B cell (primary cell): ENCODE measurements around the gene FAM151A. TPM values are rescaled to one million over a fixed set of nuclear protein-coding genes. Genes with fewer than 3 reads are reported as not detected.

ENCODE experiments used
- ATAC-seq: fragments of 200-7000 bp; cut with Tn5 transposase; one replicate; pipeline ENCODE4 v1.10.0; 2021; ENCODE audit warnings: low read depth, mild to moderate bottlenecking, moderate number of reproducible peaks, moderate library complexity
- CTCF ChIA-PET: fragments of 350-600 bp; sonication (Branson Sonifier 250); formaldehyde crosslinking; loops from one replicate; lab custom pipeline; 2021; ENCODE audit warnings: antibody characterized with exemption, inconsistent platforms; lab: Charles Lee
- POLR2A ChIA-PET: fragments of 350-600 bp; sonication (Branson Sonifier 250); formaldehyde crosslinking; loops from one replicate; lab custom pipeline; 2021; ENCODE audit warnings: antibody characterized with exemption; lab: Charles Lee
- DNase-seq: peaks from one replicate; pipeline ENCODE4 v3.0.0; 2013
- H2AFZ ChIP-seq: 2 replicates; pipeline ENCODE4 v1.6.1; 2012; ENCODE audit warnings: mild to moderate bottlenecking, low read depth, low read length; ENCODE audit not compliant: insufficient read depth, poor library complexity, severe bottlenecking
- H3K27ac ChIP-seq, 2 donors: 1 replicate in 1 of 2; 2 replicates in 1 of 2; pipeline ENCODE4 v1.5.1; 2012 to 2013; ENCODE audit warnings: low read length in 2 of 2, mild to moderate bottlenecking in 2 of 2, moderate library complexity in 1 of 2
- H3K27me3 ChIP-seq, 4 experiments: fragments of 200-600 bp in 1 of 4; sonication (generic) in 1 of 4; replicated peaks in 1 of 4; 1 replicate in 2 of 4; 2 replicates in 2 of 4; pipeline versions ENCODE4 v1.6.1 to v1.7.0; 2013 to 2016; ENCODE audit warnings: low read length in 3 of 4, mild to moderate bottlenecking in 2 of 4, mixed read lengths in 1 of 4, moderate library complexity in 1 of 4; ENCODE audit not compliant: insufficient read depth in 4 of 4, control insufficient read depth in 3 of 4; ENCODE audit errors: control extremely low read depth in 1 of 4
- H3K36me3 ChIP-seq, 2 experiments: replicated peaks in 1 of 2; 1 replicate in 1 of 2; 2 replicates in 1 of 2; pipeline versions ENCODE4 v1.6.1 to v1.7.1; 2013; ENCODE audit warnings: low read length in 1 of 2; ENCODE audit not compliant: insufficient read depth in 2 of 2, control insufficient read depth in 1 of 2; ENCODE audit errors: control extremely low read depth in 1 of 2, extremely low read depth in 1 of 2
- H3K4me1 ChIP-seq, 2 donors: fragments of 200-600 bp in 1 of 2; sonication (generic) in 1 of 2; 1 replicate in 1 of 2; 2 replicates in 1 of 2; pipeline versions ENCODE4 v1.5.1 to v1.6.1; 2013 to 2017; ENCODE audit warnings: low read length in 2 of 2; ENCODE audit not compliant: control insufficient read depth in 2 of 2, insufficient read depth in 2 of 2
- H3K4me2 ChIP-seq: replicated peaks from 2 replicates; pipeline ENCODE3; 2012; ENCODE audit warnings: mild to moderate bottlenecking, low read depth, low read length; ENCODE audit not compliant: poor library complexity, severe bottlenecking
- H3K4me3 ChIP-seq, 5 experiments: fragments of 200-600 bp in 1 of 5; sonication (generic) in 1 of 5; 1 replicate in 3 of 5; 2 replicates in 2 of 5; pipeline versions ENCODE4 v1.5.1 to v1.7.0; 2011 to 2016; ENCODE audit warnings: low read length in 4 of 5, mild to moderate bottlenecking in 4 of 5, low read depth in 2 of 5, control low read depth in 1 of 5, moderate library complexity in 1 of 5; ENCODE audit not compliant: insufficient read depth in 1 of 5; ENCODE audit errors: control extremely low read depth in 1 of 5, extremely low read depth in 1 of 5
- H3K79me2 ChIP-seq: fragments of 200-600 bp; sonication (generic); one replicate; pipeline ENCODE4 v1.6.0; 2016; ENCODE audit warnings: low read length; ENCODE audit not compliant: control insufficient read depth, insufficient read depth
- H3K9ac ChIP-seq: fragments of 200-600 bp; sonication (generic); 2 replicates; pipeline ENCODE4 v1.6.1; 2017; ENCODE audit warnings: mild to moderate bottlenecking, low read length, moderate library complexity
- H3K9me3 ChIP-seq, 3 donors: one replicate each; pipeline versions ENCODE4 v1.6.1 to v1.7.1; 2013; ENCODE audit warnings: low read length in 2 of 3; ENCODE audit not compliant: control insufficient read depth in 2 of 3, insufficient read depth in 1 of 3; ENCODE audit errors: control extremely low read depth in 1 of 3
- H4K20me1 ChIP-seq: 2 replicates; pipeline ENCODE4 v1.6.0; 2012; ENCODE audit warnings: mild to moderate bottlenecking, low read length; ENCODE audit not compliant: insufficient read depth, control insufficient read depth, poor library complexity, severe bottlenecking
- H3K27ac Mint-ChIP-seq: one replicate; pipeline ENCODE4 v1.8.0; 2021; ENCODE audit warnings: mixed read lengths
- H3K27me3 Mint-ChIP-seq: one replicate; pipeline ENCODE4 v1.8.0; 2021; ENCODE audit warnings: mixed read lengths
- H3K4me1 Mint-ChIP-seq: one replicate; pipeline ENCODE4 v1.8.0; 2021; ENCODE audit warnings: mixed read lengths
- H3K4me3 Mint-ChIP-seq: one replicate; pipeline ENCODE4 v1.8.0; 2021; ENCODE audit warnings: mixed read lengths
- H3K9me3 Mint-ChIP-seq: one replicate; pipeline ENCODE4 v1.8.0; 2022; ENCODE audit warnings: mixed read lengths; ENCODE audit not compliant: insufficient read depth
- CTCF ChIP-seq: fragments of 200-600 bp; IDR thresholded peaks from one replicate; pipeline ENCODE4 v1.8.0; 2022; ENCODE audit warnings: antibody characterized with exemption, mild to moderate bottlenecking
- EZH2 ChIP-seq: IDR thresholded peaks from 2 replicates; pipeline ENCODE4 v1.6.1; 2012; ENCODE audit warnings: borderline replicate concordance, low read depth, mild to moderate bottlenecking, moderate library complexity, low read length; ENCODE audit not compliant: insufficient read depth, poor library complexity, severe bottlenecking
- WGBS: methylation state at CpG from one replicate; pipeline ENCODE4 v1.1.5; 2013; ENCODE audit warnings: missing lambda C conversion rate; ENCODE audit not compliant: insufficient coverage; 5-methylcytosine and 5-hydroxymethylcytosine counted together
- intact Hi-C: fragments of 100-400 bp; cut with micrococcal nuclease; formaldehyde crosslinking; loops from one replicate; pipeline ENCODE4 v1.10.0; 2022
- polyA plus RNA-seq: library from polyadenylated mRNA; depleted of rRNA; stranded (reverse); fragments of >200 nt; gene quantifications from 2 replicates; pipeline ENCODE4 v1.2.3, GENCODE V29; 2012
- total RNA-seq, 2 donors: library from RNA; stranded (reverse); fragments of 120-200 nt in 1 of 2; gene quantifications; 1 replicate in 1 of 2; 2 replicates in 1 of 2; pipeline versions ENCODE4 v1.2.3 to v1.2.4, GENCODE V29; 2013 to 2022

The FAM151A gene
- total and polyA plus RNA-seq, 2 donors (not counting 1 experiment from before 2014, with no cell fraction given), result not detected

- intact Hi-C loops, result no loop called here
- H3K4me2 ChIP-seq, result no peak overlapping the region
- H3K27ac ChIP-seq, result no peak overlapping the region
- H3K4me3 ChIP-seq, result no peak overlapping the region
- ChIA-PET POLR2A (no interaction called here), CTCF (no interaction called here)
- H3K27ac Mint-ChIP-seq, result no peak overlapping the region
- peaks cover under 1% of the 10 kb centered on the region for H3K27me3 Mint-ChIP-seq
- TF ChIP-seq CTCF (no peak), EZH2 (no peak)
- no peaks in the 10 kb centered on the region for H4K20me1 ChIP-seq
- no peaks in the 10 kb centered on the region for H3K4me1 Mint-ChIP-seq
- H3K4me3 Mint-ChIP-seq, result no peak overlapping the region
- H2AFZ ChIP-seq, result no peak overlapping the region
- H3K27me3 ChIP-seq, result no peaks in the 10 kb centered on the region
- DNase-seq, result no peak
- H3K9me3 Mint-ChIP-seq, result no peaks in the 10 kb centered on the region
- H3K9ac ChIP-seq, result no peak overlapping the region
- 83% methylated on average over 5 of the region's 6 CpGs for WGBS
- no peak for ATAC-seq
- no peaks in the 10 kb centered on the region for H3K9me3 ChIP-seq
- H3K79me2 ChIP-seq, result no peaks in the 10 kb centered on the region
- H3K4me1 ChIP-seq, result no peaks in the 10 kb centered on the region
- H3K36me3 ChIP-seq, result no peaks in the 10 kb centered on the region
These were observed 45.7 kb downstream of the FAM151A start for GRCh38 chr1:54577612-54578011.

- POLR2A ChIA-PET, result no interaction called here
- no peak overlapping the region for H2AFZ ChIP-seq
- intact Hi-C loops, result no loop called here
These were observed 47.6 kb downstream of the FAM151A start for GRCh38 chr1:54575605-54576290.

More at GRCh38 chr1:54575605-54576290, 47.6 kb downstream of the FAM151A start:
- no peak overlapping the region for H3K4me2 ChIP-seq
- no peak overlapping the region for H3K4me3 Mint-ChIP-seq
- no peak overlapping the region for H3K9ac ChIP-seq
- no peak overlapping the region for H3K27ac Mint-ChIP-seq
- no peaks in the 10 kb centered on the region for H3K9me3 ChIP-seq
- TF ChIP-seq EZH2, result no peak
- no peak for TF ChIP-seq CTCF
- H3K9me3 Mint-ChIP-seq, result no peaks in the 10 kb centered on the region
- H3K27me3 ChIP-seq, result no peaks in the 10 kb centered on the region
- no peaks in the 10 kb centered on the region for H4K20me1 ChIP-seq
- ATAC-seq, result no peak
- H3K4me1 Mint-ChIP-seq, result no peaks in the 10 kb centered on the region
- WGBS, result 92% methylated on average over 8 of the region's 8 CpGs
- CTCF ChIA-PET, result interaction anchor here (0.9 kb wide), 1 partner anchor 226 kb away, joined by 4 read pairs; the partner anchor contains the start of gene TTC22
- no peak overlapping the region for H3K27ac ChIP-seq
- no peak for DNase-seq
- no peaks in the 10 kb centered on the region for H3K4me1 ChIP-seq
- no peaks in the 10 kb centered on the region for H3K36me3 ChIP-seq
- H3K79me2 ChIP-seq, result no peaks in the 10 kb centered on the region
- peaks cover 3% of the 10 kb centered on the region for H3K27me3 Mint-ChIP-seq
- no peak overlapping the region for H3K4me3 ChIP-seq
